Caco-2 (cell line): ENCODE measurements around the gene EFNA2. TPM values are rescaled to one million over a fixed set of nuclear protein-coding genes. Genes with fewer than 3 reads are reported as not detected.
A peak's percentile ranks its signal among the peaks of the same experiment; 100 is the strongest.

Source experiments
- BruUV-seq: library from RNA; stranded (reverse); fragments of 400-500 nt; replicated peaks from 2 replicates; lab custom pipeline; 2021; lab: Mats Ljungman, UMichigan
- CTCF ChIA-PET: fragments of 300-600 bp; sonication (Branson Sonifier 250); formaldehyde crosslinking; loops from one replicate; lab custom pipeline; 2022; ENCODE audit warnings: antibody characterized with exemption; lab: Charles Lee
- POLR2A ChIA-PET: fragments of 300-600 bp; sonication (Branson Sonifier 250); formaldehyde crosslinking; loops from one replicate; lab custom pipeline; 2022; ENCODE audit warnings: antibody characterized with exemption; lab: Charles Lee
- DNase-seq, 2 experiments: peaks; one replicate each; pipeline versions ENCODE4 v3.0.0 to v3.0.0-alpha.2; 2020 to 2022
- H3K27me3 ChIP-seq: replicated peaks from 2 replicates; pipeline ENCODE4 v1.6.0; 2011; ENCODE audit warnings: low read length; ENCODE audit not compliant: control insufficient read depth, insufficient read depth
- H3K36me3 ChIP-seq: 2 replicates; pipeline ENCODE4 v1.5.1; 2011; ENCODE audit warnings: low read length; ENCODE audit not compliant: control insufficient read depth, insufficient read depth
- H3K4me1 ChIP-seq: fragments of 250-450 bp; sonication (Bioruptor Pico); 2 replicates; pipeline ENCODE4 v1.5.1; 2020; ENCODE audit warnings: mild to moderate bottlenecking
- H3K4me3 ChIP-seq: 2 replicates; pipeline ENCODE4 v1.5.1; 2011; ENCODE audit warnings: low read depth, mild to moderate bottlenecking, control low read depth, low read length
- H3K9me3 ChIP-seq: fragments of 250-450 bp; sonication (Bioruptor Pico); 2 replicates; pipeline ENCODE4 v1.5.1; 2020; ENCODE audit warnings: mild to moderate bottlenecking, moderate library complexity
- H3K27ac Mint-ChIP-seq: one replicate; pipeline ENCODE4 v1.8.0; 2022; ENCODE audit warnings: mixed read lengths; ENCODE audit not compliant: unreplicated experiment
- H3K27me3 Mint-ChIP-seq: one replicate; pipeline ENCODE4 v1.8.0; 2022; ENCODE audit warnings: mixed read lengths; ENCODE audit not compliant: insufficient read depth, unreplicated experiment
- H3K36me3 Mint-ChIP-seq: one replicate; pipeline ENCODE4 v1.8.0; 2022; ENCODE audit warnings: mild to moderate bottlenecking, mixed read lengths; ENCODE audit not compliant: insufficient read depth, unreplicated experiment
- H3K4me1 Mint-ChIP-seq: one replicate; pipeline ENCODE4 v1.8.0; 2022; ENCODE audit warnings: low read depth, mixed read lengths; ENCODE audit not compliant: unreplicated experiment
- H3K4me3 Mint-ChIP-seq: one replicate; pipeline ENCODE4 v1.8.0; 2022; ENCODE audit warnings: mild to moderate bottlenecking, moderate library complexity, mixed read lengths; ENCODE audit not compliant: unreplicated experiment
- H3K9me3 Mint-ChIP-seq: one replicate; pipeline ENCODE4 v1.8.0; 2022; ENCODE audit warnings: mixed read lengths; ENCODE audit not compliant: unreplicated experiment
- intact Hi-C: fragments of 100-400 bp; cut with micrococcal nuclease; formaldehyde crosslinking; loops from one replicate; pipeline ENCODE4 v1.10.0; 2022; ENCODE audit not compliant: unreplicated experiment
- total RNA-seq: library from RNA; stranded (reverse); gene quantifications from 2 replicates; pipeline ENCODE4 v1.2.3, GENCODE V29; 2022
- TF ChIP-seq, protein P1 (sequence below), 2 experiments: fragments of 200-600 bp in 1 of 2; IDR thresholded peaks; 1 replicate in 1 of 2; 2 replicates in 1 of 2; pipeline versions ENCODE4 v1.5.1 to v1.8.0; 2011 to 2022; ENCODE audit warnings: antibody characterized with exemption in 1 of 2, control low read depth in 1 of 2, inconsistent platforms in 1 of 2, low read depth in 1 of 2, low read length in 1 of 2, mild to moderate bottlenecking in 1 of 2, moderate library complexity in 1 of 2; ENCODE audit not compliant: insufficient read depth in 1 of 2, severe bottlenecking in 1 of 2, unreplicated experiment in 1 of 2

Gene EFNA2
- total RNA-seq, 1 experiment from 2014 or later, result 18.6 TPM

DNA sequence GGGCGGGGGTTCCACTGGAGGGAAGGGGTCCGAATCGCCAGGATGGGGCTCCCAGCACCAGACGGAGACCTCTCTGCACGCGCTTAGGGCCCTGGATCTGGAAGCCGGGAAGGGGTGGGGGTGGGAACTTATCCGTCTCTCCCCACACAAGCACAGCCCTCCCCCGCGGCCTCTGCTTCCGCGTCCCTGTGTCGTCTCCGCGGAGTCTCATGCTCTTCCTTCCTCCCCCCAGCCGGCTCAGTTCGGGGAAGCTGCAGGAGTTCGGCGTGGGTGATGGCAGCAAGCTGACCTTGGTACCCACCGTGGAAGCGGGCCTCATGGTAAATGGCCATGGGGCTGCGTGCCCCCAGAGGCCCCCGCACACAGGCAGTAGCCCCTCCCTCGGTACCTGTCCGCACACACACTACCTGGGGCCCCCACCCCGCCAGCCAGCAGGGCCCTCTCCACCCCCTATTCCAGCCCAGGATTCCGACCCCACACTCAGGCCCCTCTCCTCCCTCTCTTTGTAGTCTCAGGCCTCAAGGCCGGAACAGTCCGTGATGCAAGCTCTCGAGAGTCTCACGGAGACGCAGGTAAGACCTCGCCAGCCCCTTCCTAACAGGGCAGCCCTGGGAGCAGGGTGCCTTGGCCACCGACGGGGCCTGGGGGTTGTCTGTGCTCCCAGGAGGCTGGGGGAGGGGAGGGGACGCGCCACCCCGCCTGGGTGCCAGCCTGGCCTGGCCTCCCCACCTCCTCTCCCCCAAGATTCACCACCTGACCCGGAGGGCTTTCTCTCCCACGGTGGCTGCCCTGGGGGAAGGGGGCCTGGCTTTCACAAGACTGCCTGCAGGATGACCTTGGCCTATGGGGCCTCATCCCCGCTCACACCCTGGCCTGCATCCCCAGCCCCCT lies 34.1 kb upstream of the EFNA2 start:
- BruUV-seq, result TSS peak; percentile 29
- Mint-ChIP-seq H3K4me1 (peaks cover 6% of the 10 kb centered on the region), H3K36me3 (peaks cover 88% of the 10 kb centered on the region), H3K9me3 (no peaks in the 10 kb centered on the region), H3K4me3 (peak overlapping the region; percentile 96), H3K27me3 (no peaks in the 10 kb centered on the region), H3K27ac (peak overlapping the region; percentile 88)
- Histone ChIP-seq H3K4me1 (peaks cover 34% of the 10 kb centered on the region), H3K4me3 (peak overlapping the region; percentile 62), H3K36me3 (peaks cover 17% of the 10 kb centered on the region), H3K9me3 (no peaks in the 10 kb centered on the region), H3K27me3 (no peaks in the 10 kb centered on the region)
- DNase-seq, result peak; percentile 71 to 79
- TF ChIP-seq, protein P1, sequence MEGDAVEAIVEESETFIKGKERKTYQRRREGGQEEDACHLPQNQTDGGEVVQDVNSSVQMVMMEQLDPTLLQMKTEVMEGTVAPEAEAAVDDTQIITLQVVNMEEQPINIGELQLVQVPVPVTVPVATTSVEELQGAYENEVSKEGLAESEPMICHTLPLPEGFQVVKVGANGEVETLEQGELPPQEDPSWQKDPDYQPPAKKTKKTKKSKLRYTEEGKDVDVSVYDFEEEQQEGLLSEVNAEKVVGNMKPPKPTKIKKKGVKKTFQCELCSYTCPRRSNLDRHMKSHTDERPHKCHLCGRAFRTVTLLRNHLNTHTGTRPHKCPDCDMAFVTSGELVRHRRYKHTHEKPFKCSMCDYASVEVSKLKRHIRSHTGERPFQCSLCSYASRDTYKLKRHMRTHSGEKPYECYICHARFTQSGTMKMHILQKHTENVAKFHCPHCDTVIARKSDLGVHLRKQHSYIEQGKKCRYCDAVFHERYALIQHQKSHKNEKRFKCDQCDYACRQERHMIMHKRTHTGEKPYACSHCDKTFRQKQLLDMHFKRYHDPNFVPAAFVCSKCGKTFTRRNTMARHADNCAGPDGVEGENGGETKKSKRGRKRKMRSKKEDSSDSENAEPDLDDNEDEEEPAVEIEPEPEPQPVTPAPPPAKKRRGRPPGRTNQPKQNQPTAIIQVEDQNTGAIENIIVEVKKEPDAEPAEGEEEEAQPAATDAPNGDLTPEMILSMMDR (IDR thresholded peaks at IDR 0.05; ENCODE audit: insufficient read depth in 1 of 2, low read depth in 1 of 2, low read length in 1 of 2, severe bottlenecking in 1 of 2, unreplicated experiment in 1 of 2), result no peak
- intact Hi-C loops, result loop anchor here (1.0 kb wide), 1 partner anchor 8 kb away; no protein-coding TSS in a partner anchor
- POLR2A ChIA-PET, result interaction anchor here (0.6 to 1.3 kb wide), 3 partner anchors 15 to 18 kb away, joined by 3 to 6 read pairs (median 5); no protein-coding TSS in a partner anchor
- CTCF ChIA-PET, result interaction anchor here (0.6 to 1.0 kb wide), 2 partner anchors 14 to 15 kb away, joined by 3 to 4 read pairs; no protein-coding TSS in a partner anchor

DNA sequence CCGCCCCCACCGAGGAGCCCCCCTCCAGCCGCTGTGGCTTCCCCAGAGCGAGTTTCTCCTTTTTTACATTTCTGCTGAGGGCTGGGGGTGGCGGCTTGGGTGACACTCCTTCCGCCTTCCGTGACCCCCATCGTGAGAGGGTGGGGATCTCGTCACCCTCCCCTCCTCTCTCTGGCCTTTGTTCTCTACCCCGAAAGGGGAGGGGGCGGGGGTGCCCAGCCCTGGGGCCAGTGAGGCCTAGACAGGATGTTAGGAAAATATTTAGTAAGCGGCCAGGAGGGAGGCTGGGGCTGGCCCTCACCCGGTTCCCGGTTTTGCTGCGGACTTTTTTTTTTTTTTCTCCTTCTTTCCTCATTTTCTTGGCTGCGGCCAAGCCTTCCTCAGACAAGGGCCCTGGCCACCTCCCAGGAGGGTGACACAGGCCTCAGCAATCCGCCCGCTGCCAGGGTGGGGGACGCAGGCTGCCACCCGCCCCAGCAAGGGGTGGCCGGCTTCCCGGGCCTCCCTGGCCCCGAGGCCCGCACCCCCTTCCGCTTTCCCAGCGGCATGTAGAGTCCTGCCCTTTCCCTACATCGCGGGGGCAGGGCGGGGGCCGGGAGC lies 33.4 kb upstream of the EFNA2 start:
- peak overlapping the region; percentile 96 for H3K4me3 Mint-ChIP-seq
- BruUV-seq, result no TSS peak
- peaks cover 7% of the 10 kb centered on the region for H3K4me1 Mint-ChIP-seq
- peak overlapping the region; percentile 88 for H3K27ac Mint-ChIP-seq
- TF ChIP-seq, protein P1 (IDR thresholded peaks at IDR 0.05; ENCODE audit: insufficient read depth in 1 of 2, low read depth in 1 of 2, low read length in 1 of 2, severe bottlenecking in 1 of 2, unreplicated experiment in 1 of 2), result no peak
- H3K36me3 ChIP-seq, result peaks cover 17% of the 10 kb centered on the region
- H3K4me3 ChIP-seq, result peak overlapping the region; percentile 62
- peaks cover 38% of the 10 kb centered on the region for H3K4me1 ChIP-seq
- DNase-seq, result peak; percentile 85 to 88
- POLR2A ChIA-PET, result interaction anchor here (0.6 to 2.3 kb wide), 6 partner anchors 9 to 17 kb away, joined by 3 to 61 read pairs (median 7); partner anchors contain the start of gene CIRBP
- no peaks in the 10 kb centered on the region for H3K9me3 ChIP-seq
- H3K27me3 ChIP-seq, result no peaks in the 10 kb centered on the region
- H3K9me3 Mint-ChIP-seq, result no peaks in the 10 kb centered on the region
- CTCF ChIA-PET, result interaction anchor here (0.6 to 2.2 kb wide), 5 partner anchors 8 to 314 kb away, joined by 3 to 37 read pairs (median 4); partner anchors contain the start of gene CIRBP
- intact Hi-C loops, result no loop called here
- H3K36me3 Mint-ChIP-seq, result peaks cover 88% of the 10 kb centered on the region
- H3K27me3 Mint-ChIP-seq, result no peaks in the 10 kb centered on the region
